Measurements from ENCODE around the gene CXCL12.

CXCL12 gene

GRCh38 chr10:44404741-44405437 is 20.0 kb upstream of the CXCL12 start:
- TF ChIP-seq EP300 (IDR thresholded peaks at IDR 0.05; ENCODE audit: borderline replicate concordance) (no peak), MAX (IDR thresholded peaks at IDR 0.05) (no peak)

- TF ChIP-seq FOXM1 (IDR thresholded peaks at IDR 0.05; ENCODE audit: borderline replicate concordance, low read depth) (no peak), ZBTB7A (IDR thresholded peaks at IDR 0.05; ENCODE audit: low read depth) (no peak), RAD21 (IDR thresholded peaks at IDR 0.05; ENCODE audit: low read depth) (no peak), TAF1 (IDR thresholded peaks at IDR 0.05; ENCODE audit: low read depth) (no peak), CREB1 (IDR thresholded peaks at IDR 0.05; ENCODE audit: low read depth) (no peak), EP300 (IDR thresholded peaks at IDR 0.05; ENCODE audit: borderline replicate concordance) (no peak), YY1 (IDR thresholded peaks at IDR 0.05; ENCODE audit: low read depth) (no peak), CEBPB (IDR thresholded peaks at IDR 0.05) (no peak), USF1 (IDR thresholded peaks at IDR 0.05) (no peak), TEAD4 (IDR thresholded peaks at IDR 0.05) (no peak), NFIC (IDR thresholded peaks at IDR 0.05) (no peak), TCF12 (IDR thresholded peaks at IDR 0.05; ENCODE audit: low read depth) (no peak), MAX (IDR thresholded peaks at IDR 0.05) (no peak), REST (IDR thresholded peaks at IDR 0.05; ENCODE audit: low read depth) (no peak), EGR1 (IDR thresholded peaks at IDR 0.05) (no peak)
These were observed 17.7 kb upstream of the CXCL12 start for GRCh38 chr10:44402465-44403195.

GRCh38 chr10:44400541-44400940 is 15.6 kb upstream of the CXCL12 start:
- TF ChIP-seq MAX (IDR thresholded peaks at IDR 0.05), result no peak
- no peak for TF ChIP-seq FOXM1 (IDR thresholded peaks at IDR 0.05; ENCODE audit: borderline replicate concordance, low read depth)
- TF ChIP-seq RAD21 (IDR thresholded peaks at IDR 0.05; ENCODE audit: low read depth), result no peak
- no peak for TF ChIP-seq EP300 (IDR thresholded peaks at IDR 0.05; ENCODE audit: borderline replicate concordance)
- TF ChIP-seq EGR1 (IDR thresholded peaks at IDR 0.05), result no peak
- TF ChIP-seq CEBPB (IDR thresholded peaks at IDR 0.05), result no peak
- TF ChIP-seq TCF12 (IDR thresholded peaks at IDR 0.05; ENCODE audit: low read depth), result no peak
- no peak for TF ChIP-seq TAF1 (IDR thresholded peaks at IDR 0.05; ENCODE audit: low read depth)
- TF ChIP-seq TEAD4 (IDR thresholded peaks at IDR 0.05), result no peak
- no peak for TF ChIP-seq NFIC (IDR thresholded peaks at IDR 0.05)
- no peak for TF ChIP-seq REST (IDR thresholded peaks at IDR 0.05; ENCODE audit: low read depth)
- no peak for TF ChIP-seq CREB1 (IDR thresholded peaks at IDR 0.05; ENCODE audit: low read depth)

GRCh38 chr10:44399659-44400451 is 15.0 kb upstream of the CXCL12 start:
- TF ChIP-seq TAF1 (IDR thresholded peaks at IDR 0.05; ENCODE audit: low read depth), result no peak
- no peak for TF ChIP-seq NFIC (IDR thresholded peaks at IDR 0.05)
- TF ChIP-seq MAX (IDR thresholded peaks at IDR 0.05), result no peak
- TF ChIP-seq TEAD4 (IDR thresholded peaks at IDR 0.05), result no peak
- no peak for TF ChIP-seq CREB1 (IDR thresholded peaks at IDR 0.05; ENCODE audit: low read depth)
- no peak for TF ChIP-seq USF1 (IDR thresholded peaks at IDR 0.05)
- TF ChIP-seq EP300 (IDR thresholded peaks at IDR 0.05; ENCODE audit: borderline replicate concordance), result no peak
- no peak for TF ChIP-seq RAD21 (IDR thresholded peaks at IDR 0.05; ENCODE audit: low read depth)
- no peak for TF ChIP-seq TCF12 (IDR thresholded peaks at IDR 0.05; ENCODE audit: low read depth)
- no peak for TF ChIP-seq REST (IDR thresholded peaks at IDR 0.05; ENCODE audit: low read depth)
- TF ChIP-seq CEBPB (IDR thresholded peaks at IDR 0.05), result no peak
- TF ChIP-seq EGR1 (IDR thresholded peaks at IDR 0.05), result no peak
- no peak for TF ChIP-seq YY1 (IDR thresholded peaks at IDR 0.05; ENCODE audit: low read depth)
- no peak for TF ChIP-seq ZBTB7A (IDR thresholded peaks at IDR 0.05; ENCODE audit: low read depth)
- no peak for TF ChIP-seq FOXM1 (IDR thresholded peaks at IDR 0.05; ENCODE audit: borderline replicate concordance, low read depth)
